Activated CD8-positive, alpha-beta memory T cell treated with anti-CD3 and anti-CD28 coated beads, Interleukin-2, amount 50 U/mL, for 24 hours (primary cell): ENCODE data around the gene GPR83.
"Not testable (repeated sequence)": the region's sequence is repeated elsewhere in the genome, so short reads cannot be mapped to it uniquely, and the experiment has no call there.

Experiments
- DNase-seq: peaks from one replicate; pipeline ENCODE4 v3.0.0-alpha.2; 2020; ENCODE audit errors: extremely low read depth

The GPR83 gene

GRCh38 chr11:94400839-94401772, at the start of gene GPR83:
Gene GPR83, minus strand, starts transcription at chr11:94401419. Its CDS starts 172 bp downstream, at chr11:94401247.
- no peak for DNase-seq

- DNase-seq, result no peak
Observed at GRCh38 chr11:94450048-94450447, 48.8 kb upstream of the GPR83 start.

- no peak for DNase-seq
Observed at GRCh38 chr11:94449437-94449836, 48.2 kb upstream of the GPR83 start.

- DNase-seq, result no peak
Observed at GRCh38 chr11:94449029-94449428, 47.8 kb upstream of the GPR83 start.

- no peak for DNase-seq
Observed at GRCh38 chr11:94447149-94447548, 45.9 kb upstream of the GPR83 start.

GRCh38 chr11:94445641-94446040, 44.4 kb upstream of the GPR83 start:
- DNase-seq, result no peak

GRCh38 chr11:94433049-94433448, 31.8 kb upstream of the GPR83 start:
- DNase-seq, result no peak

- no peak for DNase-seq
Observed at GRCh38 chr11:94424662-94425061, 23.4 kb upstream of the GPR83 start.

GRCh38 chr11:94424011-94424410, 22.8 kb upstream of the GPR83 start:
- DNase-seq, result no peak

- no peak for DNase-seq
Observed at GRCh38 chr11:94423507-94423906, 22.3 kb upstream of the GPR83 start.

GRCh38 chr11:94418123-94418765, 17.0 kb upstream of the GPR83 start:
- DNase-seq, result no peak

- no peak for DNase-seq
Observed at GRCh38 chr11:94417386-94417987, 16.3 kb upstream of the GPR83 start.

- DNase-seq, result no peak
Observed at GRCh38 chr11:94405062-94405833, 4.0 kb upstream of the GPR83 start.

- DNase-seq, result no peak
Observed at GRCh38 chr11:94402355-94402754, 1.1 kb upstream of the GPR83 start.

GRCh38 chr11:94401773-94402265, 600 bp upstream of the GPR83 start:
- no peak for DNase-seq

GRCh38 chr11:94400457-94400838, 771 bp downstream of the GPR83 start:
- DNase-seq, result no peak

GRCh38 chr11:94400050-94400449, 1.2 kb downstream of the GPR83 start:
- DNase-seq, result no peak

- no peak for DNase-seq
Observed at GRCh38 chr11:94398101-94398500, 3.1 kb downstream of the GPR83 start.

- DNase-seq, result no peak
Observed at GRCh38 chr11:94396282-94396681, 4.9 kb downstream of the GPR83 start.

- not testable (repeated sequence) for DNase-seq
Observed at GRCh38 chr11:94391937-94392336, 9.3 kb downstream of the GPR83 start.

GRCh38 chr11:94379613-94380012, 21.6 kb downstream of the GPR83 start:
- no peak for DNase-seq

GRCh38 chr11:94376841-94377240, 24.4 kb downstream of the GPR83 start:
- DNase-seq, result no peak
